ENCODE results near the gene MPPED1.

DNA sequence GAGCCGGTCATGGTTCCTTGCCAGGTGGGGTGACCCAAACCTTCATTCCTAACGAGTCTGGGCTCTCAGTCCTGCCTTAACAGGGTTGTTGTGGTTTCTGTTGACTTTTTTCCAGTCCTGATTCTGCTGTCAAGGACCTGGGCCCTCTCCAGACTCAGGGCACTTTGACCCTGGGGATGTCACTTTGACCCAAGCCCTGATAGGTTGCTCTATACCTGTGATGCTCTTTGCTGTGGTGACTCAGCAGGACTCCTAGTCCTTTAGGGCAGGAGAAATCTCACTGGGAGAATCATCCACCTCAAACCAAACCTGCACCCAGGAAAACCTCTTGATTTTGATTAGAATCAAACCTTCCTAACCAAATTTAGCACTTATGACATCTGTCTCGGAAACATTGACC is 20.5 kb upstream of the MPPED1 start:
- TF ChIP-seq, protein P1, sequence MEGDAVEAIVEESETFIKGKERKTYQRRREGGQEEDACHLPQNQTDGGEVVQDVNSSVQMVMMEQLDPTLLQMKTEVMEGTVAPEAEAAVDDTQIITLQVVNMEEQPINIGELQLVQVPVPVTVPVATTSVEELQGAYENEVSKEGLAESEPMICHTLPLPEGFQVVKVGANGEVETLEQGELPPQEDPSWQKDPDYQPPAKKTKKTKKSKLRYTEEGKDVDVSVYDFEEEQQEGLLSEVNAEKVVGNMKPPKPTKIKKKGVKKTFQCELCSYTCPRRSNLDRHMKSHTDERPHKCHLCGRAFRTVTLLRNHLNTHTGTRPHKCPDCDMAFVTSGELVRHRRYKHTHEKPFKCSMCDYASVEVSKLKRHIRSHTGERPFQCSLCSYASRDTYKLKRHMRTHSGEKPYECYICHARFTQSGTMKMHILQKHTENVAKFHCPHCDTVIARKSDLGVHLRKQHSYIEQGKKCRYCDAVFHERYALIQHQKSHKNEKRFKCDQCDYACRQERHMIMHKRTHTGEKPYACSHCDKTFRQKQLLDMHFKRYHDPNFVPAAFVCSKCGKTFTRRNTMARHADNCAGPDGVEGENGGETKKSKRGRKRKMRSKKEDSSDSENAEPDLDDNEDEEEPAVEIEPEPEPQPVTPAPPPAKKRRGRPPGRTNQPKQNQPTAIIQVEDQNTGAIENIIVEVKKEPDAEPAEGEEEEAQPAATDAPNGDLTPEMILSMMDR (IDR thresholded peaks at IDR 0.05) = no peak
- no peak for TF ChIP-seq POLR2A (IDR thresholded peaks at IDR 0.05)

Data from upper lobe of left lung (tissue), 4 donors.